Stimulated activated CD8-positive, alpha-beta memory T cell treated with anti-CD3 and anti-CD28 coated beads, Interleukin-7, amount 100 ng/mL, for 48 hours (primary cell): ENCODE results near the gene VWC2.

Experiments used
- DNase-seq, 2 donors: peaks; one replicate each; pipeline ENCODE4 v3.0.0-alpha.2; 2020; ENCODE audit warnings: low read depth in 1 of 2; ENCODE audit errors: extremely low read depth in 1 of 2

Gene VWC2

DNA sequence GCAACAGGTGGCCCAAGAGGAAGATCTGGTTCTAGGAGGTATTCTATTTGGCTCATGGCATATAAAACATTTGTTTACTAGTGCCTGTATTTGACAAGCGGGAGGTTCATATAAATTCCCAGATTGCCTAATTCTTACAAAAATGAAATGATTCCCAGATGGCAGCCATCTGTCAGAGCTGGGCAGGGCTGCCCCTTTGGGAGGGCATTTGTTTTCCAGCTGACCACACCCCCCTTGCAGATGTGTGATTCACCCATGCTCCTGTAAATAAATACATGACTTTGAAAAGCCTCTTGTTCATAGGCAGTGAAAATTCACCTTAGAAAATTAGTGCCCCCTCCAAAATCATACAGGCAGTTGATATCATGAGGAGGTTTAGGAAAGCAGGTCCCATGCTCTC, 8.6 kb downstream of the VWC2 start:
- no peak for DNase-seq

DNA sequence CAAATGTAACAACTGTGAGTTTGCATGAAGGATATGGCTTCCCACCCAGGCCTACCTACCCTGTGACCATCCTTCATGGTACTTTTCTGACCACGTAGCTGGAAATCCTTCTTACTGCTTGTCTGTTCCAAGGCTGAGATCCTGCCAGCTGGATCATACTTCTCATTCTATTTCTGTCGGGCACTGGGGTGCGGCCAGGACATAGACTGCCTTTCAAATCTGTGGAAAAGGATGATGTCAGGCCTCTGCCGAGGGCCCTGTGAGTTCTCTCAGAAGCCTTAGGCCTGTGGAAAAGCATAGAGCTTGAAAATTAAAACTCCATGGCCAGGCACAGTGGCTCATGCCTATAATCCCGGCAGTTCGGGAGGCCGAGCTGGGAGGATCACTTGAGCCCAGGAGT, 10.0 kb downstream of the VWC2 start:
- no peak for DNase-seq

DNA sequence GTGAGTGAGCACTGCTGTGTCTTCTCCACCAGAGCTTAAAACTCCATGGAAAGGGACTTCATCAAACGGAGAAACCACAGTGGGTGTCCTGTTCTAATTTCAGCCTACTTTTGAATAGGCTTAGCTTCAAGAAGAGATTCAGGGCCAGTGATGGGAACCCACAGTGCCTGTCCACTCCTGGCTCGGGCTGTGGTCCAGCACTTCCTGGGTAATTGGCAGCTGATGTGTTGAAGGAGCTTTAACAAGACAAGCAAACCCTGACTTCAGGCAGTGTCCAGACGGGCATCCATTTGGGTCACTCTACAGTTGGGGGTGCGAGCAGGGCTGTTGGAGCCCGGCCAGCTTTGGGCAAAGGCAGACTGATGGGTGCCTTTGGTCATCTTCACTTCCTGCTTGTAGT, 14.5 kb downstream of the VWC2 start:
- DNase-seq, result no peak

DNA sequence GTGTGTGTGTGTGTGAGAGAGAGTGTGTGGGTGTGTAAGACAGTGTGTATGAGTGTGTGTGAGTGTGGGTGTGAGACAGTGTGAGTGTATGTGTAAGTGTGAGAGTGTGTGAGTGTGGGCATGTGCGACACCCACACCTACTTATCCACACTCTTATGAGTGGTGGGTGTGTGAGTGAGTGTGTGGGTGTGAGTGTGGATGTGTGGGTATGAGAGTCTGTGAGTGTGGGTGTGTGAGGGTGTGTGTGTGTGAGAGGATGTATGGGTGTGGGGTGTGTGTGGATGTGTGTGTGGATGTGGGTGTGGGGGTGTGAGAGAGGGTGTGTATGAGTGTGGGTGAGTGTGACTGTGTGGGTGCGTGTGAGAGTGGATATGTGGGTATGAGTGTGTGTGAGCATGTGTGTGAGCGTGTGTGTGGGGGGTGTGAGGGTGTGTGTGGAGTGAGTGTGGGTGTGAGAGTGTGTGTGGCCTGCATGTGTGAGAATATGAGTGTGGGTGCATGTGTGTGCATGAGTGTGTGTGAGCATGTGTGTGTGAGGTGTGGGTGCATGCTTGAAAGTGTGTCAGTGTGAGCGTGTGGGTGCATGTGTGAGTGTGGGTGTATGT, 15.1 kb downstream of the VWC2 start:
- DNase-seq, result no peak

DNA sequence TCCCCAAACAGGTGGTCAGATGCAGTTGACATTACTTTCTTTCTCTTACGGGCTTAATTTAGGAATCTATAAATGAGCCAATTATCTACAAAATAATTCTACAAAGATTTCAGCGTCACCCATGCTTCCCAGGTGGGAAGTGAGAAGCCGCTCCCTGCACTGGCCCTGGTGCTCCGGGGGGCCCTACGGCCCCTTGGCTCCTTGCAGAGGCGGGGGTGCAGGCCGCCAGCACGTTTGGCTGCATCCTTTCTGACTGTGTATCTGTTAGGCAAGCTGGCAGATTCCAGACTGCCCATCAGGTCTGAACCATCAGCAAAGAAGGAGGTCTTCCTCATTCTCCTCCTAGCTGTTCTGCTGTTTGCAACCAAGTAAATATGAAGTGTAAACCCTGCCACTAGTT, 16.3 kb downstream of the VWC2 start:
- DNase-seq, result no peak

DNA sequence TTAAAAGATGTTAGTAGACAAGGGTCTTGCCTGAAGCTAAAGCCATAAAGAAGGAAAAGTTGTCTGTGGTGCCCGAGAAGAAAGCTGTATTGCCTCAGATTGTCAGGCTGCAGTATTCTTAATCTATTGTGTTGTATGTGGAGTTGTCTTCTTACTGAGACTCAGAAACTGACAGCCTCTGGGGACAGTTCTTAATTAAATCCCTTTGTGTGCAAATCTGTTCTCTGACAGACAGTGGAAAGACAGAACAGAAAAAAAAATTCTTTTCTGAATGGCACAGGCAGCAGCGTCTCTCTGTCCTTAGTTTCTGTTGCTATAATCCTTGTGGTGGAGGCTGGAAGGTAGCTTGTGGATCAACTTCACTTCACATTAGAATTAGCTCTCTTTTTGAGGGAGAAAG, 16.8 kb downstream of the VWC2 start:
- no peak for DNase-seq

DNA sequence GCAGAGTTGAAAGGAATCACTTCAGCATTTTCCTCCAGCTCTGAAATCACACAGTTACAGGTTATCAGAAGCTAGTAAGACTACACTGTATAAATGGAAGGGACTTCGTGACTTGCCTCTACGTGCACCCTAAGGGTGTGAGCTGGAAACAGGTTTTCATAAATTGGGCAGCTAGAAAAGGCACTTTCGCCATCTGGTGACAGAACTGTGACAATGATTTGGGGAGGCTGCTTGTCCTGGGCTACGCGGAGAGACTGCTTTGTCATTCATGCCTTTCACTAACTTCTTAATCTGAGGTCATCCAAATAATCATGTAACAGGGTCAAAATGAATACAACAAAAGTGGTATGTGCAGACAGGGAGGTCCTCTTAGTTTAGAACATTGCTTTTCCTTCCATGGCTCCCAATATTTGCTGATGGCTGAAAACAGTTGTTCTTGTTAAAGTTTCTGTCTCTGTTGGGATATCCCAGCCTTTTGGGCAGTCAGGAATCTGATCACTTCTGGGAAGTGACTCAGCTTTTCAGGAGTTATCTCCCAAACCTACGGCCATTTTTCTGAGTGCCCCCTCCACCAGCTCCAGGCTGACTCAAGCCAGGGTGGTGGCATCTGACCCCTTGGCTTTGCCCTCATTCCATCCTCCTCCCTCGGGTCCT, 17.8 kb downstream of the VWC2 start:
- DNase-seq, result no peak

DNA sequence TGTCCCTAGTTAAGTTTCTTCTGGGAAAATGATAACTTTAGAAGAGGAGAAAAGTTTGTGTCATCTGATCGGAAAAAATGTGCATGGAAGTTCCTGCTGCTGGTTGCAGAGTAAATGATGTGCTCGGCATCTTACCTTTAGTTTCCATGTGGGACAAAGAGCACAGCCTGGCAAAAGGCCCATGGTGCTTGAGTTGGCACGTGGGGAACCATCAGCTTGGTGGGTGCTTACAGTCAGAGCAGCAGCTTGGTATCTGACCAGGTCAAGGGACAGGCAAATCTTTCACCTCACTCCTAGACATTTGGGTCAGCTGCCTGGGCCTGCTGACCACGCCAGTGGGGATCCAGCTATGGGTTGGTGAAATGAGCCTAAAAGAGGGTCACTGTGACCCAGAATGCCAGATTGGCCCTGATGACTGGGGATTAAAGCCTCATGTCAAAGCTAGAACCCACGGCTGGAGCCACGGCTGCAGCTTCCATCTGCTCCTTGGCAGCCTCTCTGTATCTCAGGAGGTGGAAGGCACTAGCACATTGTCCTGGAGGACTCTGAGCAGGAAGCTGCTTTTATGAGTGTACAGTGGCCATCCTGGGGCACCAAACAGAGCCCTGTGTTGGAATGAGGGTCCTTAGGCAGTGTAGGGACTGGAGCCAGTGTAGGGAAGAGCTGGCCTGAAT, 24.7 kb downstream of the VWC2 start:
- DNase-seq, result no peak

DNA sequence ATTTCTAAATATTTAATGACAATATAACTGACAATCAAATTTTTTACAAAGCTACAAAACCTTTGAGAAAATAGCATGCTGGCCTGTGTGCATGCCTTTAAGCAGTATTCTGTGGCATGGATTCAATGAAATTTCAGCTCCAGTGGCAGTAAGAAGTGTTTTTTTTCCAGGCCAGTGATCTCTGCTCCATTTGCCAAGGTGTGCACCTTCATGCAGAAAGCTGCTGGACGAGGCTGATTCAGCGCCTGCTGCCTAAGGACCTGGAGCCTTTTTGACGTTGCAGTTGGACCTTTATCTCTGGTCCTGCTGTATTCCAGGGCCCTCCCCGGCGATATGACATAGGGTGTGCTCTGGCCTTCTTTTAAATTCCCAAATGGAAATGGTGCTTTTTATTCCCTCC, 26.6 kb downstream of the VWC2 start:
- no peak for DNase-seq

DNA sequence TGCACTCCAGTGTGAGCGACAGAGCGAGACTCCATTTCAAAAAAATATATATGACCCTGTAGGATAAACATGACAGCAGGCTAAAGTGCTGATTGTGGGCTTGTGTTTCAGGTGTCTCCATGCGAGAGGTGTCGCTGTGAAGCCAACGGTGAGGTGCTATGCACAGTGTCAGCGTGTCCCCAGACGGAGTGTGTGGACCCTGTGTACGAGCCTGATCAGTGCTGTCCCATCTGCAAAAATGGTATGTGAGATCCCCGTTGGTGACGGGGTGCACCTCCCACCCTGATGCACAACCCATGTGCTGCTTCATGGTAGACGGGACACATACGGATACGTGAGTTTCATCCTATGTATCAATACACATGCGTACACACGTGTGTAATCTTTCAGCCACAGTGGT, 29.2 kb downstream of the VWC2 start:
- no peak for DNase-seq

DNA sequence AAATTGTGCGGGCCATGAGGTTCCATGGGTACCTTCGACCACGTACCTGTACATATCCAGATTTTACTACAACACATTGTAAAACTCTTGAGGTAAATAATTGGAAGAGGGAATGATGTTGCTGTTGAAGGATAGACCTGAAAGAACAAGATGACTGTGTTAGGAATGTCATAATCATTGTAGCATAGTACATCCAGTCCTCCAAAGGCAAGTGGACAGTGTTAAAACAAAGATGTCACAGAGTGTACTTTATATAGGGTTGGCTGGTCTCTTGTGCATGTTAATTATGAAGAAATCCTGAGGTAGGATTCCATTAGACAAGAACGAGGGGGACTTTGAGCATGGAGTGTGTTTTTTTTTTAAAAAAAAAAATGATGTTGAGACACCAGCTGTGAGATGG, 30.4 kb downstream of the VWC2 start:
- no peak for DNase-seq

DNA sequence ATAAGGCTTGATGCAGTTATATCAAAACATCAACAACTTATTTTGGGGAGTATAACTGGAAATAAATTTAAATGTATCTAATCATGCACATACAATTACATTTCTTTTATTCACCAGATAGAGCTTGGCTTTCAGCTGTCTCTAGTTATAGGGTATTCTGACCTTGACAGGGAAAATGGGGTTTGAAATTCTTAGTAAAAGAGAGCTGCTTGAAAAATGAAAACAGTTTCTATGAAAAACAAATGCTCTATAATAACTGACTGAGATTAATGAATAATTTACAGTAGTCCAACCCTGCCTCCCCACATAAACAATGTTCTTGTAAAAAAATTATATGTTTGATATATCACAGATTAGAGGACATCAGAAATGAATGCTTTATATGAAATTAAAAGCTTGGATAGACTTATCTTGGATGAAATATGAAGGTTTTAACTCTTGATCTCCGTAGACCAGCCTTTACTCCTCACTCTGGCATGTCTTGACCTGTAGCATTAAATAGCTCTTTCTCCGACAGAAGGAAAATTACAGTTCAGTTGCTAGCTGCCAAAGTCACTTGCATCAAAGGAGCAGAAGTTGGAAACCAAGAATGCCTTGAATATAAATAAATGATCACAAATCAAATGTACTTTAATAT, 32.1 kb downstream of the VWC2 start:
- no peak for DNase-seq

DNA sequence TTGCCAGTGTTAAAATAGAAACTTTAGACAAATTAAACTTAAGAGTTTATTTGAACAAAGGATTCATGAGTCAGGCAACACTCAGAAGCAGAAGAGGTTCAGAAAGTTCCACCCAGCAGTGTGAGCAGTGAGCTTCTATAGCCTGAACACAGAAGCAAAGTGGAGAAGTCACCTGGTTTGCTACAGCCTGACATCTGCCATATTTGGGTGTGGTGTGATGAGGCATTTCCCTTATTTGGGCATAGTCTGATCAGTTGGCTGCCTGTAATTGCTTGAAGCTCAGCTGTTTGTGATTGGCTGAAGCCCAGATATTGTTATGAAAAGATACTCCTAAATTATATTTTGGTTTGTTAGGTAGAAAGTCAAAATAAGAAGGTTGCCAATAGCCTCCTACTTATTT, 39.1 kb downstream of the VWC2 start:
- no peak for DNase-seq

DNA sequence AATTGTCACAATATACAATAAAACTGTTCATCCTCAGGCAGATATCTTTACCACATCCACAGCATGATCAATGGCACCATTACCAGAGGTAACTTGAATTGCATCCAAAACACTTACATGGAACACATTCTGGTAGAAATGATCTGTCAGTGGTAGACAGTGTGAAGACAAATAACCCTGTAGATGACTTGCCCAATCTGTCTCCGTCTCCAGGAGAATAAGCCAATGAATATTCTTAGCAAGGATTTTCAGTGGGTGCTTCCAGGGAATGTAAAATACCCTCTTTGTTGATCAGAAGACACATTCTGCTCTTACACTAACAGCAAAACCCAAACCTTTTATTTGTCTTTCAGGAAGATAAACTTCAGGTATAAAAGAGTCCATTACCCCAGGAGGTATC, 43.8 kb downstream of the VWC2 start:
- no peak for DNase-seq

DNA sequence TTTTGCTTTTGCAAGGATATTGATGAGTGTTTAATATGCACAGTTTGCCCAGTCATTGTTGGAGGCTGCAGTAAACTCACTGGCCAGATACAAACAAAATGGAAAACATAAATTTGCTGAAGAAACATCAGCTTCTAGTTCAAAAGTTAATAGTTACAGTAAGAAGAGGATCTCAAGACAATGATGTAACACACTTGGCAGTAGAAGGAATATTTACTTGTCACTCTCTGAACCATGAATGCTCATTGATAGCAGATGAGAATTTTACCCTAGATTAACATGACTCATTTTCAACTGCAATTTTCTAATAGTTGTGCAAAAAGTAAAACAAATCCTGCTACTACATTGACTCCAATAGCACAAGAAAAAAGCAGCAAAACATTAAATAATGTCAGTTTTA, 47.7 kb downstream of the VWC2 start:
- no peak for DNase-seq

DNA sequence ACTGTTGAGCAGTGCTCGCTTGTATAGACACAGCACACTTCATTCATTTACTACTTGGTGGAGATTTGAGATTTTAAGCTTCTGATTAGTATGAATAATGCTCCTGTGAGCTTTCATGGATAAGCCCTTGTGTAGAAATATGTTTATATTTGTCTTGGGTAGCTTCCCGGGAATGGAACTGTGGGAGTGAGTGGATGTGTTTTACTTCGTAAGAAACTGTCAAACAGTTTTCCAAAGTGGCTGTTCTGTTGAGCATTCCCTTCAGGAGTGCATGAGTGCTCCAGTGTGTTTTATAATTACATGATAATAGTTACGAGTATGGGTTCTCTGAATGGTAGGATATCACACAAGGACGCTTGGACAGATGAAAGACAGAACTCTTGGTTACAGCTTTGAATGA, 49.4 kb downstream of the VWC2 start:
- no peak for DNase-seq

DNA sequence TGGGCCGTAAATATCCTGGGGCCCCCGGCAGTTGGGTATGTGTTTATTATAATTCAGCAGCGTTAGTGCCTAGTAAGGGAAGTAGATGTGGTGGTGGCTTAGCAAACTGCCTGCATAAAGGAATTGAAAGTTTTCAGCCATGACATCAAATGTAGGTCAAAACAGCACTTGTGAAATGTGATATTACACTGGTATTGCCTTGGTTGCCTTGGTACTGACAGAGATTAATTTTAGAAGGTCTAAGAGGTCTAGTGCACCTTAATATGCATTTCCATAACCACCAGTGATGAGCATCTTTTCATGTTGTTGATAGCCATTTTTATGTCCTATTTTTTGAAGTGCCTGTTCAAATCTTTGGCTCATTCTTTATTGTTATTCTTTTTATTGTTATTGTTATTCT, 50.1 kb downstream of the VWC2 start:
- no peak for DNase-seq

DNA sequence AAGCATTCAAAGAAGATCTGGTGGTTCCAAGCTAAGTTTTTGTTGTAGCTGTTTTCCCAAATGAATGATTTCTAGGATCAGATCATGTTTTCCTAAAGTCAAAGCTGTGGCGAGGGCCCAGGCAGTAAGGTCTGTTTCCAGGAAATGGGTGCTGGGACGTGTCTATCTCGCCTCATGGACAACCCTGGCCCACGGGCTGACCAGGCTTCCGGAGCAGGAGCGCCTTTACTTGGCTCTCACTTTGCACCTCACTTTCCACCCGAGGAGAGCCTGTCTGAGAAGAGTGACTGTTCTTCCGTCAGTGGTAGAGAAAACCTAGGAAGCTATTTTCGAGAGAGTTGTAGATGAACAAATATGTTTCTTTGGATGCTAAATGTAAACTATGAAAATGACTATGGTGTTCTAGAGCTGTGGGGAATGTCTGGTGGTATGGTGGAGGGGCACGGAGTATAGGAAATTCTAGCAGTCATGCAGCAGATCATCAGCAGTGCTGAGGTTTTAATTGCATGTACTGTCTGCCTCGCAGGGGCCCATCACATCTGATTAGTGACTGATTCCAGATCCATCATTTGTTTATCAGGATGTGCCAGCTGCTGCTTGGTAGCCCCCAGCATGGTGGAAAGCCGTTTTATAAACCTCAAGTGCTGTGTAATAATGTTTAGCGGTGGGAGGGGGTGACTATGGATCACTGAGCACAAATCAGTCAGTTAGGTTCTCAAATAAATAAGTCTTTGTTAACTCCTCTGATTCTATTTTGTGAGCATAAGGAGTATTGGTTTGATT, 66.6 kb downstream of the VWC2 start:
- DNase-seq, result no peak

DNA sequence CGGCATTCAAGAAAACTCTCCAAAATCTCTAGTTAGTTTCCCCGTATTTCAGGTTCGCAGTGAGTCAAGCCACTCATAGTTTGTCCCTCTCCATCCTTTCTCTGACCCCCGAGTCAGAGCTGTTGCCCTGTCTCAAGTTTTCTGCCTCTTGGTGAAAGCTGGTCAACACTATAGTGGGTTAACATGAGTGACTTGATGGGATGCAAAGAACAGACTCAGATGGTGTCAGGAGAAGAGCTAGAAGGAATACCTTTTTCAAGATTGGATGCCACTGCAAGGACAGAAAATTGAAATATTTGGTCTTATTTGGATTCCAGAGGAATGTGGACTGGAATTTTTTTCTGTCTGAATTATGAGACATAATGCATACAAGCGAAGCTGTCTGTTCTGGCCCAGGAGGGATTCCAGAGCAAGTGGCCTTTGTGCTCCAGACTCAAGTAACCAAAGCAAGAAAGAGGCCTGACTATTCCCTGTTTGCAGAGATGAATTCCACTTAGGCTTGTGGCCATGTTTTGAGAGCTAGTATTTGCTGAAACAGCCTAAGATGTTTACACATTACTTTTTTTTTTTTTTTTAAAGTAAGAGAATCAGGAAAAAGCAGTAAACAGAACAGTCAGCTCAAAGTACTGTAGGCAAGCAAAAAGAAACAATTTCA, 67.4 kb downstream of the VWC2 start:
- no peak for DNase-seq

DNA sequence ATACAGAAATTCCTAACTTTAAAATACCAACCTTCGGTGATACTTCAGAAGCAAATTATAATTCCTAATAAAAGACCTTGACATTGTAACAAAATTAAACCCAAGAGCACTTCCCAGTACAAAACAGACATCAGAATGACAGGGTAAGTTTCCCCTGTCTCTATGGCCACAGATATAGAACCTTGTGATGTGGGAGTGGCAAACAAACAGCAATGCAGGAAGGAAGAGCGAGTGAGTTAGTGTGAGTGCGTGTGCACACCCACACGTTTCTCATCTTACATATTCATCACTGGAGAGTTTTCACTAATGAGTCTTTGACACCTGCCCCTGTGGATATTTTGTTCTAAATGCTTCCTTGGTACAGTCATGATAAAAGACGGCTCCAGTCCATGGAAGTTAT, 72.2 kb downstream of the VWC2 start:
- no peak for DNase-seq
